GM18858 (cell line): Measurements from ENCODE around the gene AUTS2.

ENCODE experiments used
- ATAC-seq: cut with Tn5 transposase; IDR thresholded peaks from one replicate; pipeline ENCODE4 v1.9.1; 2021; ENCODE audit not compliant: unreplicated experiment

Gene AUTS2

GRCh38 chr7:70152313-70152712 lies 554.0 kb downstream of the AUTS2 start:
- no peak for ATAC-seq

GRCh38 chr7:70153933-70154332 lies 555.7 kb downstream of the AUTS2 start:
- no peak for ATAC-seq

- no peak for ATAC-seq
Measured at GRCh38 chr7:70154521-70155180, 556.4 kb downstream of the AUTS2 start.

- no peak for ATAC-seq
Measured at GRCh38 chr7:70156057-70156456, 557.8 kb downstream of the AUTS2 start.

- ATAC-seq = no peak
Measured at GRCh38 chr7:70159121-70159520, 560.8 kb downstream of the AUTS2 start.

GRCh38 chr7:70165477-70166170 lies 567.3 kb downstream of the AUTS2 start:
- no peak for ATAC-seq

GRCh38 chr7:70171369-70171920 lies 573.2 kb downstream of the AUTS2 start:
- no peak for ATAC-seq

- ATAC-seq = no peak
Measured at GRCh38 chr7:70177166-70177565, 578.9 kb downstream of the AUTS2 start.

- no peak for ATAC-seq
Measured at GRCh38 chr7:70178211-70178610, 579.9 kb downstream of the AUTS2 start.

- ATAC-seq = no peak
Measured at GRCh38 chr7:70178787-70179186, 580.5 kb downstream of the AUTS2 start.

- no peak for ATAC-seq
Measured at GRCh38 chr7:70182521-70182920, 584.2 kb downstream of the AUTS2 start.

- ATAC-seq = no peak
Measured at GRCh38 chr7:70183278-70183677, 585.0 kb downstream of the AUTS2 start.

GRCh38 chr7:70188901-70189650 lies 590.8 kb downstream of the AUTS2 start:
- ATAC-seq = no peak

GRCh38 chr7:70189776-70190175 lies 591.5 kb downstream of the AUTS2 start:
- no peak for ATAC-seq

GRCh38 chr7:70190281-70190680 lies 592.0 kb downstream of the AUTS2 start:
- ATAC-seq = no peak

- ATAC-seq = no peak
Measured at GRCh38 chr7:70193514-70193913, 595.2 kb downstream of the AUTS2 start.

- no peak for ATAC-seq
Measured at GRCh38 chr7:70208236-70209063, 610.2 kb downstream of the AUTS2 start.

GRCh38 chr7:70210200-70210935 lies 612.1 kb downstream of the AUTS2 start:
- ATAC-seq = no peak

GRCh38 chr7:70210936-70211310 lies 612.6 kb downstream of the AUTS2 start:
- ATAC-seq = no peak

- ATAC-seq = no peak
Measured at GRCh38 chr7:70212281-70212680, 614.0 kb downstream of the AUTS2 start.
